Upper lobe of left lung (tissue), 4 donors: ENCODE data around the gene LRRC17.

Experiments used
- CTCF ChIP-seq, 6 experiments: fragments of 450-650 bp in 4 of 6; fragments of 200-600 bp in 2 of 6; sonication (generic) in 2 of 6; IDR thresholded peaks; one replicate each; pipeline ENCODE4 v1.5.1; 2016 to 2019; ENCODE audit warnings: antibody characterized with exemption in 6 of 6
- EP300 ChIP-seq, 4 donors: sonication (generic); formaldehyde crosslinking; IDR thresholded peaks; one replicate each; pipeline ENCODE4 v1.5.1; 2017; ENCODE audit warnings: antibody characterized with exemption in 4 of 4, control low read depth in 2 of 4
- POLR2AphosphoS5 ChIP-seq, 2 donors: sonication (generic); formaldehyde crosslinking; IDR thresholded peaks; one replicate each; pipeline ENCODE4 v1.5.1; 2017; ENCODE audit warnings: antibody characterized with exemption in 2 of 2

GRCh38 chr7:102891693-102892261, 21.0 kb upstream of the LRRC17 start:
- TF ChIP-seq POLR2AphosphoS5 (IDR thresholded peaks at IDR 0.05) (no peak), CTCF (IDR thresholded peaks at IDR 0.05) (no peak), EP300 (IDR thresholded peaks at IDR 0.05) (no peak)
